GM10266 (cell line): ENCODE measurements around the gene TBC1D20.
A peak's percentile ranks its signal among the peaks of the same experiment; 100 is the strongest.

Source experiments
- DNase-seq: peaks from one replicate; pipeline ENCODE4 v3.0.0; 2012; ENCODE audit errors: extremely low spot score
- CTCF ChIP-seq: IDR thresholded peaks from 2 replicates; pipeline ENCODE4 v1.5.1; 2012; ENCODE audit warnings: mild to moderate bottlenecking, low read depth; ENCODE audit not compliant: control insufficient read depth, insufficient read depth; ENCODE audit errors: missing control alignments

TBC1D20 gene

GRCh38 chr20:407133-407952, 55.0 kb downstream of the TBC1D20 start:
- peak; percentile 93 for DNase-seq
- peak; percentile 33 for TF ChIP-seq CTCF

- DNase-seq = no peak
- no peak for TF ChIP-seq CTCF
Observed at GRCh38 chr20:406200-407132, 55.9 kb downstream of the TBC1D20 start.

GRCh38 chr20:404088-404487, 58.2 kb downstream of the TBC1D20 start:
- no peak for DNase-seq
- no peak for TF ChIP-seq CTCF

GRCh38 chr20:403582-403957, 58.8 kb downstream of the TBC1D20 start:
- no peak for DNase-seq
- no peak for TF ChIP-seq CTCF

- TF ChIP-seq CTCF = no peak
- DNase-seq = no peak
Observed at GRCh38 chr20:402898-403581, 59.3 kb downstream of the TBC1D20 start.

DNA sequence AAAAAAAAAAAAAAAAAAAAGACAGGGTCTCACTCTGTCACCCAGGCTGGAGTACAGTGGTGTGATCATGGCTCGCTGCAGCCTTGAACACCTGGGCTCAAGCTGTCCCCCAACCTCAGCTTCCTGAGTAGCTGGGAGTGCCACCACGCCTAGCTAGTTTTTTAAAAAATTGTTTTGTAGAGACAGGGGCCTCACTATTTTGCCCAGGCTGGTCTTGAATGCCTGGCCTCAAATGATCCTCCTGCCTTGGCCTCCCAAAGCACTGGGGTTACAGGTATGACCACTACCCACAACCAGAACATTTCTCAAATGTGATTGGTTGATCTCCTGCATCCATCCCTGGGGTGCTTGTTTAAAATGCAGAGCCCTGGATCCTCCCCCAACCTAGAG, 59.8 kb downstream of the TBC1D20 start:
- no peak for DNase-seq
- TF ChIP-seq CTCF = no peak
